Measurements from ENCODE around the gene SV2B.
"Not testable (repeated sequence)": the region's sequence is repeated elsewhere in the genome, so short reads cannot be mapped to it uniquely, and the experiment has no call there.

SV2B gene

GRCh38 chr15:91318516-91318915 lies 218.5 kb downstream of the SV2B start:
- no peak for DNase-seq (ENCODE audit: low read depth)

GRCh38 chr15:91318931-91319330 lies 218.9 kb downstream of the SV2B start:
- DNase-seq (ENCODE audit: low read depth), result no peak

- DNase-seq (ENCODE audit: low read depth), result no peak
These were observed 219.5 kb downstream of the SV2B start for GRCh38 chr15:91319371-91320059.

DNA sequence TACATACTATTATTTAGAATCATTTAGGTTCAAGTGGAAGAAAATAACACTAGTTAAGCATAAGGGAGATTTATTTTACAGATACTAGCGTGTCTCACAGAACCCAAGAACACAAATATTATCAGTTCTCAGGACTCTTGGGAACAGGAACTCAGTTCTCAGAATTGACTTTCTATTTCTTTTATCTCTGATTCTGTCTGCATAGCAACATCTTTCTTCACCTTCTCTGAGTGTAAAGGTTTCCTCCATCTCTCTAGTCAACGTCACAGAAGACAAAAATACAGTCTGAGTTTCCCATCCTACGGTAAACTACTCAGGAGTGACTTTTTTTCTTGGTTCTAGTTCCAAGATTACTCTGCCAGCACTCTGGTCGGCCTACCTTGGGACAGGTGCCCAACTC lies 220.0 kb downstream of the SV2B start:
- DNase-seq (ENCODE audit: low read depth), result no peak

DNA sequence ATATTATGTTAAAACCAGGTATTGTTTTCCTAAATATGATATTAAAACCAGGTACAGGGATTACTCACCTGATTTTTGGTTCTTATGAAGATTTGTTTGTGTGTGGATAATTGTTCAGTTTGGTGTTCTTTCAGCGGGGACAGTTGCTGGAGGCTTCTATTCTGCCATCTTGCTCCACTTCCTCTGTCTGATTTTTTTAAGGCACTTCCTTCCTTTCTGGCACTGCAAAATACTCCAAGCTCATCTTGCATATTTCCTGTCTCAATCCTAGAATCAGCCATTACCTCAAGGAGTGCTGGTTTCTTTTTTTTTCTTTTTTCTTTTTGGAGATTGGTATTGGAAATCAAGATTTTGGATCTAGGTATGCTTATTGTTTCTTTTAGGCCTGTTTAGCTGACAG lies 229.9 kb downstream of the SV2B start:
- no peak for DNase-seq (ENCODE audit: low read depth)

DNA sequence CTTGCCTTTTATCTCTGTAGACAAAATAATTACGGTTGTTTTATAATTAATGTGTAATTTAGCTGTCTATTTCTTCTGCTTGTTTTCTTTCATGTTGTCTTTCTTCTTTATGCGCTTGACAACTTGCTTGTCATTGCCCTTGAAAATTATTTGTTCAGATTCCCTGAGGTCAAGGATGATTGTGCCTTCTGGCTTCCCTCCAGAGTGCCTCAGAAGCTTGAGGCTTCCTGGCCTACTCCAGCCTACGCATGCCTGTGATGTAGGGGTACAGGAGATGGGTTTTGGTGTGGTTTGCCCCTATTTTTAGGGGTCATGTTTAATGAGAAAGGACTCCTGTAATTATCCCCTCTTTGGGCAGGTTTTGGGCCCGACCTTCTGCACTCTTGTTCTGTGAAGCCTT lies 231.5 kb downstream of the SV2B start:
- no peak for DNase-seq (ENCODE audit: low read depth)

GRCh38 chr15:91335702-91336101 lies 235.6 kb downstream of the SV2B start:
- DNase-seq (ENCODE audit: low read depth), result no peak

DNA sequence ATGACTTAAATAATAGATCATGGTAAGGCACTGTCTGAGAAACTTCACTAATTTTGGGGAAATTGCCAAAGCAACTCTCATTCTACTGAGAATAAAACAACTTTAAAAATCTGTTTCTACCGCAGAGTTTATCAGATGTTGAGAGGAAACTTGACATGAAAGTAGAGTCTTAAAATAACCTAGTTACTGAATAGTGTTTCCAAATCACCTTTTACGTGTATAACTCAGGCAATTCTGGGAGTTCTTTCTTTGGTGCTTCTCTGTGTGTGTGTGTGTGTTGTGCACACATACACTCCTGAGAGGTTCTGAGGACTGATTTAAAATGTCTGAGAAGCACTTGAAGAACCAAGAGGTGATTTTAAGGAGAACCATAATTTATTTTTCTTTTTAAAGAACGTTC lies 236.6 kb downstream of the SV2B start:
- no peak for DNase-seq (ENCODE audit: low read depth)

DNA sequence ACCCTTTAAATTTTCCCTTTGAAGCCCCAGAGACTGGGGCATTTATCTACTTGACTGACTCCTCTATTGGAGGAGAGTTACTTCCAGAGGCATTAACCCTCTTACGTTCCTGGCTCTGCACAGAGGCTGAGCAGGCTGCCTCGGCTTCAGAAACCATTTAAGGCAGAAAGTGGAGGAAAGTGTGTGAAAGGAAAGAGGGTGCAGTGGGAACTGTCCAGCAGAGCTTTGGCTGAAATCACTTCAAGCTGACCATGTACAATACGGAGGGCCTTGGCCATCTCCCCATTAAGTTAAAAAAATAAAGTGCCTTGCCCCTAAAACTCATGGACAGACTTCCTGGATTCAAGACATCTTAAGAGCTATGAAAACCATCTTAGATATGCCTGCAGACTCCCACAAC lies 238.7 kb downstream of the SV2B start:
- DNase-seq (ENCODE audit: low read depth), result no peak

GRCh38 chr15:91342097-91342496 lies 242.0 kb downstream of the SV2B start:
- DNase-seq (ENCODE audit: low read depth), result no peak

- not testable (repeated sequence) for DNase-seq (ENCODE audit: low read depth)
These were observed 244.9 kb downstream of the SV2B start for GRCh38 chr15:91344912-91345311.

DNA sequence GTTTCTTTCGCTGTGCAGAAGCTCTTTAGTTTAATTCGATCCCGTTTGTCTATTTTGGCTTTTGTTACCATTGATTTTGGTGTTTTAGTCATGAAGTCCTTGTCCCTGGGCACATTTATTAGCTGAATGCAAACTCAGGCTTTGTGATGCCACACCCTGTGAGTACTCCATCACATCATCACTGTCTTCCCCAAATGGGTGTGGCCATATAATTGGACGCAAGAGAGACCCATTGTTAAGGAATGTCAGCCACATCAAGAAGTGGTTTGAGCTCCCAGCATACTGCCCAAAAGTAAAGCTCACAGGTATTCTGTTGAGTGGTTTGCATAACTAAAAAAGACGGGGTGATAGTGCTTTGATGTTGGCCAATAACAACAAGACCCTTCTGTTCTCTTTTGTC lies 245.7 kb downstream of the SV2B start:
- DNase-seq (ENCODE audit: low read depth), result no peak

- DNase-seq (ENCODE audit: low read depth), result no peak
These were observed 246.2 kb downstream of the SV2B start for GRCh38 chr15:91346259-91346658.

GRCh38 chr15:91348752-91349500 lies 248.9 kb downstream of the SV2B start:
- no peak for DNase-seq (ENCODE audit: low read depth)

All from HS-27A (cell line).